ENCODE results near the gene LCE1F.

LCE1F gene

DNA sequence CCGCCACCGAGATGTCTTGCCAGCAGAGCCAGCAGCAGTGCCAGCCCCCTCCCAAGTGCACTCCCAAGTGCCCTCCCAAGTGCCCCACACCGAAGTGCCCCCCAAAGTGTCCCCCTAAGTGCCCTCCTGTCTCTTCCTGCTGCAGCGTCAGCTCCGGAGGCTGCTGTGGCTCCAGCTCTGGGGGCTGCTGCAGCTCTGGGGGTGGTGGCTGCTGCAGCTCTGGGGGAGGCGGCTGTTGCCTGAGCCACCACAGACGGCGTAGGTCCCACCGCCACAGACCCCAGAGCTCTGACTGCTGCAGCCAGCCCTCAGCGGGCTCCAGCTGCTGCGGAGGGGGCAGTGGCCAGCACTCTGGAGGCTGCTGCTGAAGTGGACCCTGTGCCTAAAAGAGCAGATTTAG is 1.4 kb downstream of the LCE1F start:
- DNase-seq (ENCODE audit: low read depth) = no peak

DNA sequence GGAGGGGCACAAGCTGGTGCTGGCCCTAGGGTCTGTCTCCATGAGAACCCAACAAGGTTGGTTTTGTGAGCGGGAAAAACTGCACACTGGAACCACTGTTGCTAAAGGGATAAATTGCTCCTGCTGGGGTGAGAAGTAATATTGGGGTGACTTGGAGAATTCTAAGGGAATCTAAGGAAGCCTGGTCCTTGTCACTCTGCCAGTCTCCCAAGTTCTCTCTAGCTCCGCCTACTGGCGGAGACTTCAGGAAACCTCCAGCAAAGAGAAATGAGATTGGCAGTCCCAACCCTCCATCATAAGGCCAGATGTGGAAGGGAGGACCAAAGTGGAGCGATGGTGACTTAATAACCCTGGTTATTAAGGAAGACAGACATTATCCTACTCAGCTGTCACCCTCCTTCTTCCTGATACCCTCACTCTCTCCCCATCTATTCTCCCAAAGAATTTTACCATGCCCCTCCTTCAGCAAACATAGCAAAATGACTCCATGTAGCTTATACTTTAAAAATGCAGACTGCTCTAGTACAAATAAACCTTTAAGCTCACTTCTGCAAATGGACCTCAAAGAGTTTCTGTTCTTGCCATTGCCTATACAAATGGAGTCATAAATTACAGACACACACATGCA is 2.7 kb downstream of the LCE1F start:
- DNase-seq (ENCODE audit: low read depth) = no peak

DNA sequence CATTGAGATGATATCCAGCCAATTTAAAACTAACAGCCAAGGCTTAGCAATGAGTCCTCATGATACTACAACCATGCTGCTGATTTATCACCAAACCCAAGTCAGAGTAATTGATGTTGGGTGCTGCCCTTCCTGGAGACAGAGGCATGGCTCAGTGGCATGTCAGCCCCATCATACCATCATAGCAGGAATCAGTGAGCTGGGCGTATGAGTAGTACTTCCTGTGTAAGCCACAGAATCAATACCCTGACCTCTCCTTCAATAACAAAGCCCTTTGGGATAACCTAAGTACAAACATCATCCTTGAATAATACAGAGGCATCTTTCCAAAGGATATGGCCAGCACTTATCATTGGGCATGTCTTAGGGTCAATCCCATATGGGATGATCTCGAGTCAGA is 8.2 kb downstream of the LCE1F start:
- no peak for DNase-seq (ENCODE audit: low read depth)

DNA sequence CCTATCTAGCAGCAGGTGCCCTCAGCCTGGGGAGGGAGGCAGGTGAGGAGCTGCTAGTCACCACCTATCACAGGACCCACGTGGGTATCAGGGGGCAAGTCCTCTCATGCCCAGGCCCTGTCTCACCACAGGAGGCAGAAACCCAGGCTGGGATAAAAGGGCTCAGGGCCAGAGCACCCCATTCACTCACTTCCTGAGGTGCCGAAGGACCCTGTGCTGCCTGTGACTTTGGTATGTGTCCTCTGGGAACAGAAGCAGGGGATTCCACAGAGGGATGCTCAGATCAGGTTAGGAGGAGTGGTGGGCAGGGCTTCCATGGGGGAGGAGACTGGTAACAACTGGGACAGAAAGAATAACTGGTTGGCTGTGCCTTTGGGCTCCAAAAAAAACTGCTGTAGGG is 11.1 kb downstream of the LCE1F start, which contains the start of gene LCE1E:
Gene LCE1E, plus strand, starts transcription at position 181 of the 400 bp plus-strand sequence. CDS start 1,043 bp downstream, outside the sequence.
- no peak for DNase-seq (ENCODE audit: low read depth)

DNA sequence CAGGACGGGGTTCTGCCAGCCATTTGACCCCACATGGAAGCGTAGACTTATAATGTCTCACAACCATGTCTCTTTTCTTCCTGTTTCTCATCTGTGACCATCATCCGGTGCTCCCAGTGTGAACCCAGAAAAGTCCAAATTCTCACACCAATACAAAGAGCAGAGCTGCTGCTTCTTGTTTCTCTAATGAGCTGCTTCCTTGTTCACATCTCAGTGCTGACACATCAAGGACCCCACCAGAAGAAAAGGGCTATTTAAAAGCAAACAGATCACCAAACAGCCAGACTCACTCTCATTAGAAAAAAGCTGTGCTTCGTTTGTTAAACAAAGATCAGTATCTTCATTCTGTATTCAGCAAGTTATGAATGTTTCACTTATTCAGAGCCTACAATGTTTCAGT is 20.7 kb downstream of the LCE1F start:
- DNase-seq (ENCODE audit: low read depth) = no peak

GRCh38 chr1:152796421-152796820 is 21.5 kb downstream of the LCE1F start, which contains the start of gene LCE1D:
LCE1D (plus strand) TSS chr1:152796721; CDS start chr1:152797795, 1,074 bp downstream.
- no peak for DNase-seq (ENCODE audit: low read depth)

GRCh38 chr1:152801333-152801732 is 26.4 kb downstream of the LCE1F start:
- DNase-seq (ENCODE audit: low read depth) = no peak

GRCh38 chr1:152806576-152806975 is 31.6 kb downstream of the LCE1F start, which contains the start of gene LCE1C:
LCE1C (minus strand) TSS chr1:152806651; CDS start chr1:152805478, 1,173 bp downstream.
- no peak for DNase-seq (ENCODE audit: low read depth)

DNA sequence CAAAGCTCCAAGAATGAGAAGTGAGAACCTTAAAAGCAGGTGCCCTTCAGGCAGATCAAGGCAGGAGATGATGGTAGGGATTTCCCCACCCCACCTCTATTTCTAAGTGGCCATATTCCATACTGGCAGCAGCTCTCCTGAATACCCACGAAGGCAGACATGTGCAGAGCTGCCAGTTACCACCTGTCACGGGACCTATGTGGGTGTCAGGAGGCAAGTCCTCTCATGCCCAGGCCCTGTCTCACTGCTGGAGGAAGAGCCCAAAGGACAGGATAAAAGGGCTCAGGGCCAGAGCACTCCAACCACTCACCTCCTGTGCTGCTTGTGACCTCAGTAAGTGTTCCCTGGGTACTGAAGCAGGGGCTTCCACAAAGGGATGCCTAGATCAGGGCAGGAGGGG is 36.1 kb downstream of the LCE1F start:
- DNase-seq (ENCODE audit: low read depth) = no peak

- no peak for DNase-seq (ENCODE audit: low read depth)
Observed at GRCh38 chr1:152811671-152812070, 36.7 kb downstream of the LCE1F start, which contains the start of gene LCE1B. LCE1B (plus strand) TSS chr1:152811971; CDS start chr1:152812447, 476 bp downstream.

DNA sequence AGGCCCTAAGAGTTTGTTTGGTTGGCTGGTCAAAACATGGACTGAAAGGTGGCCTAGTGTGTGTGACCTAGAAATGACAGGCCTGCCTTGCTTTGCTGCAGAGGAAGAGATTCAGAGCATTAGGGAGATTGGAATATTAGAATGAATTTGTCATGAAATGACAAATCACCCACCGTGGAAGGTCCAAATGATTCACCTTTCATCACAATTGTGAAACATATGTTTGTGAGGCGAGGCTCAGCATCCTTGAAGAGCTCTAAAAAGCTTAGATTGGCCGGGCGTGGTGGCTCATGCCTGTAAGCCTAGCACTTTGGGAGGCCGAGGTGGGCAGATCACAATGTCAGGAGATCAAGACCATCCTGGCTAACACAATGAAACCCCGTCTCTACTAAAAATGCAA is 42.4 kb downstream of the LCE1F start:
- DNase-seq (ENCODE audit: low read depth) = no peak

GRCh38 chr1:152823294-152823693 is 48.4 kb downstream of the LCE1F start:
- no peak for DNase-seq (ENCODE audit: low read depth)

GRCh38 chr1:152824964-152825363 is 50.0 kb downstream of the LCE1F start:
- DNase-seq (ENCODE audit: low read depth) = no peak

All from fibroblast of the conjunctiva (primary cell).